ELR (cell line): ENCODE results near the gene MIEF1.

Experiments
- DNase-seq: peaks from one replicate; pipeline ENCODE4 v3.0.0-alpha.2; 2015; ENCODE audit warnings: low read depth

Gene MIEF1

DNA sequence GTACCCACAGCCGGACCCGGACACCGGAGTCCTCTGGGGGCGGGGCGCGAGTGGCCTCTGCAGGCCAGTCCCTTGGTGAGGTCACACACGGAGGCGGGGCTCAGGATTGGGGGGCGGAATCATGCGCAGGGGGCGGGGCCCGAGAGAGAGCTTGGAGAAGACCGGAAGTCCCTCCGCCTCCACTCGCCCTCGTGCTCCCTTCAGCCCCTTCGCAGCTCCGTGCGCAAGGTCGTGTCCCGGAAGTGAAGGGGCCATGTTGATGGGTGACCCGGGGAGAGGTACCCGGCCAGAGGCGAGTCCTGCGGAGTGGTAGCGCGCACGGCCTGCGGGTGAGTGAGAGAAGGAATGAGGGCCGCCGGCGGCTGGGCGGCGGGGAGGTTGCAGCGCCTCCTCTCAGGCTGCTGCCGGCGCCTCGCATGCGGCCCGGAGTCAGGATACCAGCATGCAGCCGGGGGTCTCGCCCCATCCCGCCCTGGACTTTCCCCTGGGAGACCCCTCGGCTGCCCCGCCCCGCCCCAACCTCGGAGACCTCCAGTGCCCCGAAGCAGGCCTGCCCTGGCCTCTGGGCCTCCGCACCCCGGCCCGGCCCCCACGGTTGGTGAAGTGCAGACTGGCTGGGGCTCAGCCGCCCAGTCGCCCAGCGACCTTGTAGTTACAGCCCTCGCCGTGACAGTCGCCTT is at the start of gene MIEF1:
Gene MIEF1 (plus strand): TSS at position 182 of the 680 bp plus-strand sequence. CDS start 9,005 bp downstream, outside the sequence.
- peak; percentile 97 for DNase-seq

DNA sequence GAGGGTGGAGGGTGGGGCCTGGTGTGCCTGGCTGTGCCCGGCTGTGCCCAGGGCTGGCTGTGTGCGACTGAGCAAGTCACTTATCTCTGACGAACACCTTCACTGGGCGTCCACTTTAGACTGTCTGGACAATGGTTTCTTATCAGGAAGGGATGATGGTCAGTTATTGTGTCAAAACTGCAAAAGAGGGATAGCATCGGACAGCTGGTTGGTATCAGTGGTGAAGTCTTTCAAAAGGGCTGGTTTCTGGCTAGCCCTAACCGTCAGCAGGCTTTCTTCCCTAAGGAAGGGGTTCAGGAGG is 49.4 kb upstream of the MIEF1 start:
- no peak for DNase-seq

DNA sequence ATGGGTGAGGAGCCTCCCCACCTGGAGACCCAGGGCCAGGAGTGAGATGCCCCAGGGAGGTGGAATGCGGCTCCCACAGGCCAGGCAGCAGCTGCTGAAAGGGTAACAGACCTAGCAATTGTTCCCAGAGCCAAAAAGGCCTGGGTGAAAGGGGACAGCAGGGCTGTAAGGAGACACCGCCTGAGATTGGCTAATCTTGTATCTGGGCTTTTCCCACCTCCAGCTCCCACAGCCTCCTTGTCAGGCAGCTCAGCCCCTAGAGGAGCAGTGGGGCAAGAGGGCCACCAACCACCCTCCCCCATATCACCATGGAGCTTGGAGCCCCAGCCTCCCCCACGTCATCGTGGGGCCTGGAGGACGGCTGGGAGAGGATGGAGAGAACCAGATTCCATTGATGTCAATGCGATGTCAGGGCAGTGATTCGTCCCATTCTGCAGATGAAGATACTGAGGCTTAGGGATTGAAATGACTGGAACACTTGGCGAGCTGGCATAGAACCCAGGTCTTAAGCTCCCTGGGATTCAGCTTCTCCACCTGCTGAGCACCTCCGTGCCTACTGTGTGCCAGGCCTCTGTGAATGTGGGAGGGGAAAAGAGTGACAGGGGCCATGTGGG is 48.2 kb upstream of the MIEF1 start:
- DNase-seq: no peak

DNA sequence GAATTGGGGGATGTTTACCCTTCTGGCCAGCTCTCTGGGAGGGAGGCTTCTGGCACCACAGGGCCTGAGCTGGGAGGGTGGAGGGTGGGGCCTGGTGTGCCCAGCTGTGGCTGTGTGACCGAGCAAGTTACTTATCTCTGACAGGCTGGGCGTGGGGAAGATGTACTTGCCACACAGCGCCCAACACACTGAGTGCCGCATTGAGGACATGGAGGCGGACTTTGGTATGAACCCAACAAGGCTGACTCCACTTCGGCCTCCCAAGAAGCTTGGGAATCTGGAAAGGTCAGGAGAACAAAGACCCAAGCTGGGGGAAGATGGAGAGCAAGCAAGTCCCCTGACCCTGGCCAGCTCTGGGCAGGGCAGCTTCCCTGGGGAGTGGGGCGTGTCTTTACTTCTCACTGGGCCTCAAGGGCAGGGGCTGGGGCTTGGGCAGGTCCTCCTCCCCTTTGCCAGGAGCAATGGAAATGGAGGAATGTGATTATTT is 47.7 kb upstream of the MIEF1 start:
- DNase-seq: no peak

DNA sequence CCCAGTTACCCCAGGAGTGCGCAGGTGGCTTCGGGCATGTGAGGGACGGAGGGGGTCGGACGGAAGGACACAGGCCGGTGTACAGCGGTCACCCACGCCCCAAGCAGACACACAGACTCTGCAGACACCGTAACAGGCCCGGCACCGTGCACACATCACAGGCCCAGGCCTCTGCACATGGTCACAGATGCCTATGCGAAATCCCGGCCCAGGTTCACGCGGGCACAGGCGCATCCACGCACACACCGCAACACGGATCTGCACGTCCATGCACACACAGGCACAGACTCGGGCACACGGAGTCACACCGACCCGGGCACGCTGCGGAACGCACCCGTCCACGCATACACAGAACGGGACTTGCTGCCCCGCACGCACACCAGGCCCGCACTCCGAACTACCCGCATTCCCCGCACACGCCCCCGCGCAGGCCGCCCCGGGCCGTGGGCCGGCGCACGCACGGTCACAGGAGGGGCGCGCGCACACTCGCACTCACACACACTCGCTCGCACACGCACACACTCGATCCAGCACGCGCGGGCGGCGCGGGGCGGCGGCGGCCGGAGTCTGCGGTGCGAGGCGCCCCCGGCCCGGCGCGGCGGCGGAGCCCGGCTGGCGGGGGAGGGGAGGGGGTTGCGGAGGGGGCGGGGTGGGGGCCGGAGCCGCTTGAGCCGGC is 45.4 kb upstream of the MIEF1 start, which contains the start of gene MGAT3:
Gene MGAT3 (plus strand): TSS at position 491 of the 676 bp plus-strand sequence. CDS start 30,336 bp downstream, outside the sequence.
- DNase-seq: no peak

DNA sequence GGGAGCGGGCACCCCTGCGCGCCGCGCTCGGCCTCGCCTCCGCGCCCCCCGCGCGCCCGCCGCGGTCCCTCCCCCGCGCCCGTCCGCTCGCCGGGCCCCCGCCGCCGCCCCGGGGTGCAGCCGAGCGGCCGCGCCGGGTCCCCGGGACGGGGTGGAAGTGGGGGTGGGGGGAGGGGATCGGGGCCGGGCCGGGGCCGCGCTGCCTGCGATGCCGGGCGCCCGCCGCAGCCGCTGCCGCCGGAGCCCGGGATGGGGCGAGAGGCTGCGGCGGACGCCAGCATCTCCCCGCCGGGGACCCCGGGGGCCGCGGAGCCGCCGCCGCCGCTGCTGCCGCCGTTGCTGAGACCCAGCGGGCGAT is 44.9 kb upstream of the MIEF1 start:
- DNase-seq: no peak

DNA sequence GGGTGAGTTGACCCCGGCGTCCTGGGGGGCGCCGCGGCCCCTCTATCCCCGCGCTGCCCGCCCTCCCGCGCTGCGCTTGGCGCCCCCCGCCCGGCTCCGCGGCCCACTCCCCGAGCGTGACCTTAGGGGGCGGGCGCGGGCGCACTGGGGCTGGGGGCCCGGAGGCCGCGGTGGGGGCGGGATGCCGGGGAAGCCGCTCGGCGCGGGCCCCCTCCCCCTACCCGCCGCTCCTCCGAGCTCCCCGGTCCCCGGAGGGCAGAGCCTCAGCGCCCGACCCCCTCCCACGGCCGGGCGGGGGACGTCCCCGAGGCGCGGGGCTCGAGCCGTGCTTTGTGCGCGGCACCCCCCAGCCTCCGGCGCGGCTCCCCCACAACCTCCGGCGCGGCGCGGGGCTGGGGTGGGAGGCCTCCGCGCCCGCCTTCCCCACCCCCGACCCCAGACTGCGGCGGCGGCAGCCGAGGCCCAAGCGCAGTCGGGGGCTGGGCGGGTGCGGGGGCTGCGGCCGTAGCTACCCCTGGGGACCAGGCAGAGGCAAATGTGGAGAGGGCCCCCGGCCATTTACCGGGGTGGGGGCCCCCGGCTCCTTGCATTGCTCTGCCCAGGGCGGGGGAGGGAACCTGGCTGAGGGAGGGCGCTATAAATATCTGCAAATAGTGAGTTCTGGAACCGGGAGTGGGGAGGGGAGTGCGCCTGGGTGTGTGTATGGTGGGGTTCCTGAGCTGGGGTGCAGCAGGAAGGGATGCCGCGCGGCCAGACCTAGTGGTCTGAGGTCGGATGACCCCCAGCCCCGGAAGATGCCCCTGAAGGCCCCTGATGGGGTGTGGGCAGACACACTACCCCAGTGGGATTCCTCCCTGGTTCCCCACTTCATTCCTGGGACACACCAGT is 44.3 kb upstream of the MIEF1 start:
- DNase-seq: no peak

DNA sequence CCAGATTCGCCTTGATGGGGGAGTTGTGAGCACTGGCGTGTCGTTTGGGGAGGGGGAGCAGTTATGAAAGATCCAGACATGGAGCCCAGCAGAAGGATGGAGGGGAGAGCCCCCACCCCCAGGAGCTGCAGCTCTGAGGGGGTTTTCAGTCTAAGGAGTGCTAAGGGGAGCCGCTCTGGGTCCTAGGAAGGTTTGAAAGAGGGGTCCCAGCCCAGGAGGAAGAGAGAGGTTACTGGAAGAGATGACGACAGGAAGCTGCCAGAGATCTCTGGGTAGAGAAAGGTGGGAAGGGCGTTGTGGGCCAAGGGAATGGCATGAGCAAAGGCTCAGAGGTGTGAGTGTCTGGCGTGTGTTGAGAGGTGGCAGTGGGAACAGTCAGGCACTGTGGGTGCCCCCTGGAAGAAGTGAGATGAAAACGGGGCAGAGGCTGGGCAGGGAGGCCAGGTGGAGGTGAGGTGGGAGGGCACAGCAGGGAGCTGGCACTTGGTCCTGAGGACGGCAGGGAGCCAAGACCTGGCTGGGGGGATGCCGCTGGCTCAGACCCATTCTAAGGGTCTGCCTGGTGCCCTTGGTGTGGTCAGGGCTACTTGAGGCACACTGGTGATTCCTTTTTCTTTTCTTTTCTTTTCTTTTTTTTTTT is 43.5 kb upstream of the MIEF1 start:
- DNase-seq: no peak

DNA sequence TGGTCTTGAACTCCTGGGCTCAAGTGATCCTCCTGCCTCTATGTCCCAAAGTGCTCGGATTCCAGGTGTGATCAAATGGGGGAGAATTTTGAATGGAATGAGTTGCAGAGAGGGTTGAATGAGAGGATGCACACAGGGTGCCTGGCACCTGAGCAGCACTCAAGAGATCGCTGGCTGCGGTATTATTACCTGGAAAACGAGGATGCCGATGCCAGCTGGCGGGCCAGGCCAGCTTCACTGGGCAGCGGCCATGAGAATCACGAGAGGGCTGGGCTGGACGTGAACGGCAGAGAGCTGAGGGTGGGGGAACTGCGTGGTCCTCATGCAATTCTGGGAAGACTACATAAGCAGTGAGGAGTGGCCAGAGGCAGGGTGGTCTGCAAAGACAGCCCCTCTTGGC is 42.4 kb upstream of the MIEF1 start:
- no peak for DNase-seq

DNA sequence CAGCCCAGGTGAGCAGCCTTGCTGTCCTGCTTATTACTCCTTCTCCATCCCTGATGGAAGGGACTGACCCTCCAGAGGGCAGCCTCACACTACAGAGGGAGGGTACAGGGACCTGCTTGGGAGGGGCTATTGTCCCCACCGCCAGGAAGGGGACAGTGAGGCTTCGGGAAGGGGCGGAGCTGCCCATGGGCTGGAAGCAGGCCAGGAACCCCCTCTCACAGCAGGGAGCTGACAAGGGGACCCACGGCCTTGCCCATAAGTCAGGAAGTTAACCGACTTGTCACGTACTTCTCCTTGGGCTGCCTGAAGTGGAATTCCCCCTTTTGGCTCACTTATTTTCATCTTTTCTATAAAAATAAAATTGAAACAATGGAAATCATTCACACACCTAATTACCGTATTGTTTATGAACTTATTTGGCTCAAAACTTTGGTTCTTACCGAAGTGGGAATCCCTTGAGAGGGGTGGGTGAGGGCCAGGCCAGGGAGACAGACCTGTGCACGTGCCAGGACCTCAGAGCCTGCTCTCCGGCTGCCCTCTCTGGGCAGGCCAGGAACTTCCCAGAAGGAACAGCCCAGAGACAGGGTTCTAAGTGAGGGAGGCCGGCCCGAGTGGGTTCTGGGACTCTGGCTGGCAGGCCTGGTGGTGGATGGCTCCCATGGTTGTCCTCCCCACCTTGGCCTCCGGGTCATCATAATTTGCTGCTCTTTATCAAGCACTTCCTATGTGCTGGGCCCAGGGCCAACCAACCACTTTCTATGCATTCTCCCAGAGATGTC is 39.5 kb upstream of the MIEF1 start:
- DNase-seq: no peak

DNA sequence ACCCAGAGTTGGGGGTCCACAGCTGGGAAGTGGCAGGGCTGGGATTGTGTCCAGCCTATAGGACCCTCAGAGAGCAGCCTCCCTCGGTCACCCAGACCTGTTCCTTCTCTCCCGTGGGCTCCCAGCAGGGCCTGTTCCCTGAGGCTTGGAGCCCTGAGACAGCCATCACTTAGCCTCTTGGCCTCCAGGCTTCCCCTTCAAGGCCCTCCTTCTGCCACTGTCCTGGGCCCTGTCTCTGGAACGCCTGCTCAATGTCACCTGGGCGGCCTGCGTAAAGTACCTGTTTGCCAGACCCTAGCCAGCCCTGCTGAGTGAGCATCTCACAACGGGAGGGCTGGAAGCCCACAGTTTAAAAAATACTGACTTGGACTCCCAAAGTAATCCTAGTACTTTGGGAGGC is 38.8 kb upstream of the MIEF1 start:
- DNase-seq: no peak

DNA sequence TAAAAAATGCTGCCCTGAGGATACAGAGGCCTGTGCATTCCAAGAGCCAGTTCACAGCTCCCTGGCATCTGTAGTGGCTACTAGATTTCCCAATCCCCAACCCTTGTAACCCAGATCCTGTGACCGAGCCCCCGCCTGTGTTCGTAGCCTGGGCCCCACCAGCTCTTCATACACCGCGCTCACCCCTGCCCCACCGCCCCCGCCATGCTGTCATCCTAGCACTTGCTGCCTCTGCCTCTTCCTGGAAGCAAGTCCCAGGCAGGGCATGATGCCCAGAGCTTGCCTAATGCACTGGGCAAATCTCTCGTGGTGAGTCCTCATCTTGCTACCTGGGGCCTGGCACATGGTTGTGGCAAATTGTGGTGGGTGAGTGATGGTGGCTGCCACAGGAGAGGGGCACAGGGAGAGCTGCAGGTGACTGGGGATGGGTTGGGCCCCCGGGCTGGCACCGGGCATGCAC is 38.1 kb upstream of the MIEF1 start:
- DNase-seq: no peak

DNA sequence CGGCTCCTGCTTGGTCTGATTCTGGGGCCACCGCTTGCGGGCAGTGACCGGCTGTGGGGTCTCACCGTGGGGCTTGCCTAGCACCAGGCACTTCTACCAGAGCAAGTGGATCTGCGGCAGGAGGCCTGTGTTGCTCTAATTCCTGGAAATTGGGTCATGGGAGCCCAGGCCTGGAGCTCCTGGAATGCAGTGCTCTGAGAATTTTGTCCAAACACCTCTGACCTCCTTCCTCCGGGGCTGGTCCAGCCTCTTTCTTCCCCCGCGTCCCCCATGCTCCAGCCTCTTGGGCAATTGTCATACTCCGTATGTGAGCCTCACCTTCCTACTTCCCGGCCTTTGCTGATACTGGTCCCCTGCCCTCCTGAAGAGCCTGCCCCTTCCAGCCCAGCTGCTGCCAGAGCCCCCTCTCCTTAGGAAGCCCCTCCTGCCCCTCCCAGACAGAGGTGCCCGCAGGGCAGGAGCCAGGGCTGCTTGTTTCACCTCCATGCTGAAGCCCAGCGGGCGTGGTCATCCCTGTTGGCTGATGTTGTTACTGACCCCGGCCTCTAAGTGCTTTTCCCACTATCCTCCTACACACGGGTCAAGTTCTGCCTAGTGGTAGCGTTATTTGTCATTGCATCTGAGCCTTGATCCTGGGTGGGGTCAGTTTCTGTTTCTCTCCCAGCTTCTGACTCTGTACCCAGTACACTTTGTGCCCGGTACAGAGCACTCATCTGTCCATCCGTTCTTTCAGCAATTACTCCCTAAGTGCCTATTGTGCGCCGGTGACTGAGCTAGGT is 35.7 kb upstream of the MIEF1 start:
- no peak for DNase-seq

DNA sequence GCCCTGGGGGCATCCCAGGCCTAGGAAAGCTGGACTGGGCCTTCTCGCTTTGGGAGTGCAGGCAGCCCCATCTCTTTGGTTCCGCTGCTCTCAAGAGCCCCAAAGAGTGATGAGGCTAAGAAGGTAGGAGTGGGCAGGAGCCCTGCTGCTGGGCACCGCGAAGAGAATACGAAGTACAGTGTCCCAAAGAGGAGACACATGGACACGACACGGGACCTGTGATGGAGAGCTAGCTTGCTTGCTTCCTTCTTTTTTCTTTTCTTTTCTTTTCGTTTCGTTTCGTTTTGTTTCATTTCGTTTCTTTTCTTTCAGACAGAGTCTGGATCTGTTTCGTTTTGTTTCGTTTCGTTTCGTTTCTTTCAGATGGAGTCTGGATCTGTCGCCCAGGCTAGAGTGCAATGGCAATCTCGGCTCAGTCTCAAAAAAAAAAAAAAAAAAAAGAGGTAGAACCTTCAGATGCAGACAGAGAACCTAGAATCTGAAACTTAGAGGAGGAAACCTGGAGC is 34.6 kb upstream of the MIEF1 start:
- no peak for DNase-seq

DNA sequence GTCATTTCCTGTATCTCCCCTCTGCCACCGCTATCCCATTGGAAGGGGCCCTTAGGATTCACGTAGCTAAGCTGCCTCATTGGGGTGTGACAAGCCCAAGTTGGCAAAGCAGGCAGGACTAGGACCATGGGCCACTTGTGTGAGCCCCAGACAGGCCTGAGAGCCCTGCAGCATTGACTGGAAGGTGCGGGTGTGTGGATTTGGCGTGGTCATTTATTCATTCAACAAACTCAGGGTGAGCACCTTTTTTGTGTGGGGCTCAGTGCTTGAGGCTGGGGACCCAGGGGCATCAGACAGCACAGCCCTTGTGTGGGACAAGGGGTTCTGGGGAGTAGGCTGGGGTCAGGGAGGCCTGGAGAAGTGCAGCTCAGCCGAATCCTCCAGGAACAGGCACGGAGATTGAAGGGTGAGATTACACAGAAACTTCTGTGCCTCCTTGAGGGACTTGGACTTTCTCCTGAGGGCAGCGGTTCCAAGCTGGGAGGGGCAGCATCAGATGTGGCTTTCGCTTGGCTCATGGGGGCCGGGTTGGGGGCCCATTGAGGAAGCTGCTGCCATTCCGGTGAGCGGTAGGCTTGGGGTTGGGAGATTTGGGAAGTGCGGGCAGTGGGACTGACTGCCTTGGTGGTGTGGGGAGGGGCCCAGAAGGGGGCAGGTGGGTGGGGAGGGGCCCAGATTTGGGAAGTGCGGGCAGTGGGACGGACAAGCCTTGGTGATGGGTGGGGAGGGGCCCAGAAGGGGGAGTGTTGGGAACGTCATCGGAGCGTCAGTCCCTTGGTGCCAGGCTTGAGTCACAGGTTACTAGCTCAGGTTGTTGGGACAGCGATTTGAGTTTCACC is 33.4 kb upstream of the MIEF1 start:
- DNase-seq: no peak

DNA sequence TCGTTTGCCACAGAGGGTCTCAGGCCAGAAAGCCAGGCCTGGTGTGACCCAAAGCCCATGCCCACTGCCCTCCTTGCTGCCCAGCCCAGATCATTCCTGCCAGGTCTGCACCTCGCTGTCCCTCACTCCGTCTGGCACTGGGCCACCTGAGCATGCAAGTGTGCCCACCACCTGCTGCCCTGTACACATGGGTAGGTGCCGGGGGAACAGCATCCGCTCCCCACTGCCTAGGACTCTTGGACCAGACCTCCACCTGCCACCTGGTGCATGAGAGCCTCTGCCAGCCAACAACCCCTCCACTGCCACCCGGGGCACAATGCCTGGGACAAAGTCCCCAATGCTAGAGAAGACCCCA is 32.8 kb upstream of the MIEF1 start:
- DNase-seq: no peak

DNA sequence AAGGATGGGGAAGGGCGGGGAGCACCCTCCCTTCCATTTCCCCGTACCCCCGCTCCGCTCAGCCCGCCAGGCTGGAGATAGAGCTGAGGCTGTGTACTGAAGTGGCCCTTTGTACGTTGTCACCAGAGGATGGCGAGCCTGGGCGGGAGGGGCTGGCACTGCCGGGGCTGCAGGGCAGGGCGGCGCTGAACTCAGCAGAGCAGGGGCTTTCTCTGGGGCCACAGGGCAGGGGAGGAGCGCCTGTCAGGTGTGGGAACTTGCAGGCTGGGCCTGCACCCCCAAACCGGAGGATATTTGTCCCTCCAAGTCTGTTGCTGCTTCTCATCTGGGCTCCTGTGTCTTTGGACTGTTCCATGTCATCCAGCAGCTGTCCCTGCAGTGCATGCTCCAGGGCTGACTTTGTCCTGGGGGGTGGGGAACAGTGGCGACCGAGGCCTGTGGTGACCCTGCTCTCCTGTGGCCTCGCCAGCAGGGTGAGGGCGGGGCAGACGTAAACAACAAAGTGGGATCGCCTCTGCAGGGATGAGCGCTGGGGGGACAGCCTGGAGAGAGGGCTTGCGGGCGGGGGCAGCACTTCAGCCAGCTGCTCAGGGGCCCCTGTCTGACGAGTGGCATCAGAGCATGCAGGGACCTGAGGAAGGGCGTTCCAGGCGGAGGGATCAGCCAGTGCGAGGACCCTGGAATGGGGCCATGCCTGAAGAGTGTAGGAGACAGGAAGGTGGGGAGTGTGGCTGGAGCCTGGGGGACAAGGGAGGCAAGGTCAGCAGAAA is 32.2 kb upstream of the MIEF1 start:
- DNase-seq: no peak
